CD4-positive, CD25-positive, alpha-beta regulatory T cell (primary cell): ENCODE results near the gene SURF4. TPM values are rescaled to one million over a fixed set of nuclear protein-coding genes. Genes with fewer than 3 reads are reported as not detected.

Experiments used
- ATAC-seq, 2 donors: fragments of 150-1000 bp; cut with Tn5 transposase; one replicate each; pipeline ENCODE4 v1.10.0; 2021; ENCODE audit warnings: low read depth in 2 of 2, moderate number of reproducible peaks in 2 of 2, moderate library complexity in 1 of 2
- DNase-seq, 3 donors: peaks; one replicate each; pipeline versions ENCODE4 v3.0.0 to v3.0.0-alpha.2; 2012 to 2022; ENCODE audit warnings: mixed read lengths in 1 of 3
- H3K27ac ChIP-seq: one replicate; pipeline ENCODE4 v1.7.0; 2013; ENCODE audit warnings: mild to moderate bottlenecking, low read length; ENCODE audit not compliant: insufficient read depth, poor library complexity, severe bottlenecking
- H3K27me3 ChIP-seq: one replicate; pipeline ENCODE4 v1.7.0; 2013; ENCODE audit warnings: low read length; ENCODE audit not compliant: control insufficient read depth, insufficient read depth
- H3K36me3 ChIP-seq: one replicate; pipeline ENCODE4 v1.7.0; 2013; ENCODE audit warnings: mild to moderate bottlenecking, low read length, moderate library complexity; ENCODE audit not compliant: control insufficient read depth, insufficient read depth
- H3K4me1 ChIP-seq: 2 replicates; pipeline ENCODE4 v1.7.0; 2013; ENCODE audit warnings: mild to moderate bottlenecking, low read length; ENCODE audit not compliant: insufficient read depth, control insufficient read depth, poor library complexity, severe bottlenecking
- H3K4me3 ChIP-seq: one replicate; pipeline ENCODE4 v1.7.0; 2013; ENCODE audit warnings: low read depth, mild to moderate bottlenecking, low read length, moderate library complexity
- H3K9me3 ChIP-seq, 2 experiments: 1 replicate in 1 of 2; 2 replicates in 1 of 2; pipeline ENCODE4 v1.7.0; 2013; ENCODE audit warnings: low read length in 2 of 2, mild to moderate bottlenecking in 1 of 2, moderate library complexity in 1 of 2; ENCODE audit not compliant: control insufficient read depth in 2 of 2
- H3K27ac Mint-ChIP-seq, 3 donors: one replicate each; pipeline ENCODE4 v1.8.0; 2020 to 2022; ENCODE audit warnings: mild to moderate bottlenecking in 3 of 3, mixed read lengths in 3 of 3, moderate library complexity in 2 of 3
- H3K27me3 Mint-ChIP-seq: one replicate; pipeline ENCODE4 v1.8.0; 2022; ENCODE audit warnings: mild to moderate bottlenecking, mixed read lengths
- H3K36me3 Mint-ChIP-seq: one replicate; pipeline ENCODE4 v1.8.0; 2020; ENCODE audit warnings: mixed read lengths
- H3K4me1 Mint-ChIP-seq, 4 donors: one replicate each; pipeline ENCODE4 v1.8.0; 2020 to 2022; ENCODE audit warnings: mixed read lengths in 4 of 4, mild to moderate bottlenecking in 1 of 4
- H3K4me3 Mint-ChIP-seq, 4 donors: one replicate each; pipeline ENCODE4 v1.8.0; 2020 to 2022; ENCODE audit warnings: mild to moderate bottlenecking in 4 of 4, mixed read lengths in 4 of 4, moderate library complexity in 3 of 4
- H3K9me3 Mint-ChIP-seq, 7 donors: one replicate each; pipeline ENCODE4 v1.8.0; 2020 to 2022; ENCODE audit warnings: mixed read lengths in 7 of 7, mild to moderate bottlenecking in 3 of 7, moderate library complexity in 2 of 7
- polyA plus RNA-seq, 4 donors: library from polyadenylated mRNA; unstranded; fragments of 300-500 nt; fragmentation: Illumina TruSeq; gene quantifications; one replicate each; pipeline ENCODE4 v1.2.3, GENCODE V29; 2021
- total RNA-seq: library from RNA; stranded (reverse); gene quantifications from one replicate; pipeline ENCODE4 v1.2.3, GENCODE V29; 2022

SURF4 gene
- total and polyA plus RNA-seq, 5 donors from 2014 or later: 132 to 227 (median 206) TPM

- ATAC-seq (no peak), DNase-seq (no peak)
- H3K4me1 Mint-ChIP-seq: no peaks in the 10 kb centered on the region
- H3K27ac Mint-ChIP-seq: no peak overlapping the region
- Histone ChIP-seq H3K27me3 (no peaks in the 10 kb centered on the region), H3K36me3 (no peaks in the 10 kb centered on the region), H3K27ac (no peak overlapping the region), H3K9me3 (no peaks in the 10 kb centered on the region), H3K4me1 (no peaks in the 10 kb centered on the region), H3K4me3 (no peak overlapping the region)
- peaks cover 0 to 1% (median 0%) of the 10 kb centered on the region in 7 donors for H3K9me3 Mint-ChIP-seq
- no peak overlapping the region for H3K4me3 Mint-ChIP-seq
- H3K36me3 Mint-ChIP-seq: no peaks in the 10 kb centered on the region
- H3K27me3 Mint-ChIP-seq: no peaks in the 10 kb centered on the region
These were observed 9.6 kb upstream of the SURF4 start for GRCh38 chr9:133385452-133385851.

GRCh38 chr9:133384736-133385321 lies 9.0 kb upstream of the SURF4 start:
- Histone ChIP-seq H3K9me3 (no peaks in the 10 kb centered on the region), H3K27ac (no peak overlapping the region), H3K4me1 (no peaks in the 10 kb centered on the region), H3K36me3 (no peaks in the 10 kb centered on the region), H3K27me3 (no peaks in the 10 kb centered on the region), H3K4me3 (no peak overlapping the region)
- Mint-ChIP-seq H3K4me1 (no peaks in the 10 kb centered on the region), H3K27me3 (no peaks in the 10 kb centered on the region), H3K27ac (no peak overlapping the region), H3K36me3 (no peaks in the 10 kb centered on the region), H3K4me3 (no peak overlapping the region), H3K9me3 (peaks cover 0 to 1% (median 0%) of the 10 kb centered on the region in 7 donors)
- ATAC-seq (no peak), DNase-seq (no peak)

GRCh38 chr9:133383438-133383837 lies 7.6 kb upstream of the SURF4 start:
- H3K36me3 ChIP-seq: no peaks in the 10 kb centered on the region
- no peak for ATAC-seq
- no peaks in the 10 kb centered on the region for H3K27me3 Mint-ChIP-seq

GRCh38 chr9:133382507-133383141 lies 6.8 kb upstream of the SURF4 start:
- Mint-ChIP-seq H3K9me3 (no peaks in the 10 kb centered on the region), H3K4me1 (peaks cover 0 to 2% (median 0%) of the 10 kb centered on the region in 4 donors), H3K27ac (no peak overlapping the region), H3K27me3 (no peaks in the 10 kb centered on the region), H3K4me3 (no peak overlapping the region), H3K36me3 (no peaks in the 10 kb centered on the region)
- Histone ChIP-seq H3K27me3 (no peaks in the 10 kb centered on the region), H3K36me3 (no peaks in the 10 kb centered on the region), H3K4me3 (no peak overlapping the region), H3K27ac (no peak overlapping the region), H3K9me3 (no peaks in the 10 kb centered on the region), H3K4me1 (no peaks in the 10 kb centered on the region)
- no peak for DNase-seq
- no peak for ATAC-seq

More at GRCh38 chr9:133383438-133383837, 7.6 kb upstream of the SURF4 start:
- H3K4me3 Mint-ChIP-seq: no peak overlapping the region
- no peaks in the 10 kb centered on the region for H3K4me1 Mint-ChIP-seq
- Histone ChIP-seq H3K9me3 (no peaks in the 10 kb centered on the region), H3K27ac (no peak overlapping the region), H3K4me1 (no peaks in the 10 kb centered on the region), H3K27me3 (no peaks in the 10 kb centered on the region), H3K4me3 (no peak overlapping the region)
- no peaks in the 10 kb centered on the region for H3K9me3 Mint-ChIP-seq
- H3K27ac Mint-ChIP-seq: no peak overlapping the region
- H3K36me3 Mint-ChIP-seq: no peaks in the 10 kb centered on the region
- no peak for DNase-seq

- Mint-ChIP-seq H3K27ac (no peak overlapping the region), H3K4me3 (peak overlapping the region in 1 of 4 donors; percentile 21), H3K36me3 (no peaks in the 10 kb centered on the region), H3K4me1 (peaks cover 0 to 8% (median 2%) of the 10 kb centered on the region in 4 donors), H3K27me3 (no peaks in the 10 kb centered on the region), H3K9me3 (no peaks in the 10 kb centered on the region)
- no peak for DNase-seq
- H3K9me3 ChIP-seq: no peaks in the 10 kb centered on the region
- no peak overlapping the region for H3K4me3 ChIP-seq
- H3K4me1 ChIP-seq: peaks cover 10% of the 10 kb centered on the region
- no peak for ATAC-seq
- no peak overlapping the region for H3K27ac ChIP-seq
- H3K27me3 ChIP-seq: no peaks in the 10 kb centered on the region
- no peaks in the 10 kb centered on the region for H3K36me3 ChIP-seq
These were observed 4.9 kb upstream of the SURF4 start for GRCh38 chr9:133380734-133381133.

GRCh38 chr9:133379153-133380086 lies 3.6 kb upstream of the SURF4 start:
- Mint-ChIP-seq H3K27ac (no peak overlapping the region), H3K27me3 (no peaks in the 10 kb centered on the region), H3K4me3 (no peak overlapping the region), H3K9me3 (peaks cover 0 to 1% (median 0%) of the 10 kb centered on the region in 7 donors), H3K4me1 (peaks cover 2 to 15% (median 9%) of the 10 kb centered on the region in 4 donors), H3K36me3 (peaks cover 3% of the 10 kb centered on the region)
- DNase-seq: no peak
- H3K27ac ChIP-seq: no peak overlapping the region
- no peaks in the 10 kb centered on the region for H3K9me3 ChIP-seq
- H3K36me3 ChIP-seq: no peaks in the 10 kb centered on the region
- H3K4me1 ChIP-seq: peaks cover 20% of the 10 kb centered on the region
- ATAC-seq: no peak
- H3K27me3 ChIP-seq: no peaks in the 10 kb centered on the region
- H3K4me3 ChIP-seq: no peak overlapping the region

- Mint-ChIP-seq H3K4me1 (peaks cover 5 to 23% (median 9%) of the 10 kb centered on the region in 4 donors), H3K9me3 (peaks cover 0 to 2% (median 0%) of the 10 kb centered on the region in 7 donors), H3K27me3 (no peaks in the 10 kb centered on the region), H3K4me3 (peak overlapping the region; percentile 5 to 88 (median 38)), H3K36me3 (peaks cover 3% of the 10 kb centered on the region), H3K27ac (peak overlapping the region in 1 of 3 donors; percentile 47)
- no peaks in the 10 kb centered on the region for H3K9me3 ChIP-seq
- no peaks in the 10 kb centered on the region for H3K36me3 ChIP-seq
- H3K27me3 ChIP-seq: no peaks in the 10 kb centered on the region
- peaks cover 29% of the 10 kb centered on the region for H3K4me1 ChIP-seq
- no peak for DNase-seq
- no peak for ATAC-seq
- H3K4me3 ChIP-seq: no peak overlapping the region
- no peak overlapping the region for H3K27ac ChIP-seq
These were observed 2.6 kb upstream of the SURF4 start for GRCh38 chr9:133378408-133378962.
